Breast epithelium (tissue), 4 donors: ENCODE data around the gene MTARC2. TPM values are rescaled to one million over a fixed set of nuclear protein-coding genes. Genes with fewer than 3 reads are reported as not detected.
A peak's percentile ranks its signal among the peaks of the same experiment; 100 is the strongest.

Experiments used
- DNase-seq, 2 donors: peaks; one replicate each; pipeline ENCODE4 v3.0.0-alpha.2; 2019; ENCODE audit warnings: low spot score in 2 of 2
- H3K27ac ChIP-seq, 2 donors: fragments of 200-600 bp; sonication (generic) in 1 of 2; one replicate each; pipeline ENCODE4 v1.5.1; 2016 to 2019; ENCODE audit warnings: mild to moderate bottlenecking in 1 of 2
- H3K27me3 ChIP-seq, 2 donors: fragments of 200-600 bp; sonication (generic) in 1 of 2; one replicate each; pipeline versions ENCODE4 v1.5.1 to v1.6.0; 2017 to 2019; ENCODE audit warnings: control low read depth in 1 of 2, mild to moderate bottlenecking in 1 of 2
- H3K36me3 ChIP-seq: fragments of 200-600 bp; one replicate; pipeline ENCODE4 v1.5.1; 2019
- H3K4me1 ChIP-seq, 2 donors: fragments of 200-600 bp; sonication (generic); one replicate each; pipeline ENCODE4 v1.5.1; 2016 to 2019; ENCODE audit warnings: control low read depth in 1 of 2
- H3K4me3 ChIP-seq, 3 donors: fragments of 200-600 bp; sonication (generic); 1 replicate in 2 of 3; 2 replicates in 1 of 3; pipeline ENCODE4 v1.5.1; 2016 to 2019; ENCODE audit warnings: mild to moderate bottlenecking in 3 of 3, moderate library complexity in 2 of 3
- H3K9me3 ChIP-seq, 2 donors: fragments of 200-600 bp; sonication (generic) in 1 of 2; one replicate each; pipeline ENCODE4 v1.5.1; 2016 to 2019; ENCODE audit warnings: control low read depth in 1 of 2
- CTCF ChIP-seq, 3 donors: fragments of 450-650 bp; IDR thresholded peaks; one replicate each; pipeline ENCODE4 v1.5.1; 2016 to 2017; ENCODE audit warnings: antibody characterized with exemption in 3 of 3, mild to moderate bottlenecking in 3 of 3, moderate library complexity in 3 of 3
- POLR2A ChIP-seq: fragments of 450-650 bp; IDR thresholded peaks from one replicate; pipeline ENCODE4 v1.6.1; 2016; ENCODE audit warnings: antibody characterized with exemption, mild to moderate bottlenecking, moderate library complexity
- POLR2AphosphoS5 ChIP-seq, 3 donors: sonication (generic); formaldehyde crosslinking; IDR thresholded peaks; one replicate each; pipeline ENCODE4 v1.6.1; 2017; ENCODE audit warnings: antibody characterized with exemption in 3 of 3
- intact Hi-C: fragments of 100-400 bp; cut with DNase I; formaldehyde crosslinking; loops from one replicate; pipeline ENCODE4 v1.15.1; 2023; ENCODE audit warnings: low total_unique reads
- total RNA-seq, 3 donors: library from RNA; depleted of rRNA; stranded (reverse); fragments of >200 nt; gene quantifications; one replicate each; pipeline ENCODE4 v1.1.0, GENCODE V29; 2016

MTARC2 gene
- total RNA-seq, 3 donors from 2014 or later, result 11.7 to 18.4 (median 15.8) TPM

- Histone ChIP-seq H3K4me1 (no peaks in the 10 kb centered on the region), H3K4me3 (no peak overlapping the region), H3K36me3 (no peaks in the 10 kb centered on the region), H3K27me3 (no peaks in the 10 kb centered on the region), H3K27ac (no peak overlapping the region), H3K9me3 (no peaks in the 10 kb centered on the region)
- TF ChIP-seq CTCF (IDR thresholded peaks at IDR 0.05), result no peak
- intact Hi-C loops, result no loop called here
- DNase-seq, result no peak
Measured at GRCh38 chr1:220785166-220786056, 37.3 kb downstream of the MTARC2 start.

- TF ChIP-seq POLR2AphosphoS5 (IDR thresholded peaks at IDR 0.05) (no peak), CTCF (IDR thresholded peaks at IDR 0.05) (no peak), POLR2A (no peak)
- Histone ChIP-seq H3K36me3 (no peaks in the 10 kb centered on the region), H3K27ac (peak overlapping the region in 1 of 2 donors; percentile 58), H3K4me1 (no peaks in the 10 kb centered on the region), H3K27me3 (no peaks in the 10 kb centered on the region), H3K4me3 (peak overlapping the region; percentile 35 to 75 (median 67)), H3K9me3 (no peaks in the 10 kb centered on the region)
- intact Hi-C loops, result no loop called here
- DNase-seq, result no peak
Measured at GRCh38 chr1:220786057-220786336, 37.9 kb downstream of the MTARC2 start.

- DNase-seq, result no peak
- H3K4me1 ChIP-seq, result peaks cover 0 to under 1% of the 10 kb centered on the region in 2 donors
- peak within 1 kb of the TSS; percentile 35 to 75 (median 67) for H3K4me3 ChIP-seq
- peak within 1 kb of the TSS; percentile 1 to 58 for H3K27ac ChIP-seq
- TF ChIP-seq POLR2AphosphoS5 (IDR thresholded peaks at IDR 0.05) (no peak), CTCF (IDR thresholded peaks at IDR 0.05) (no peak)
- no peaks in the 10 kb centered on the region for H3K36me3 ChIP-seq
- no peaks in the 10 kb centered on the region for H3K9me3 ChIP-seq
- H3K27me3 ChIP-seq, result no peaks in the 10 kb centered on the region
- intact Hi-C loops, result no loop called here
Measured at GRCh38 chr1:220786337-220787068, 38.4 kb downstream of the MTARC2 start, which contains the start of gene MTARC1. MTARC1 (plus strand) TSS chr1:220786913; CDS start chr1:220786945, 32 bp downstream.

- intact Hi-C loops, result no loop called here
- Histone ChIP-seq H3K4me1 (peaks cover 0 to 3% of the 10 kb centered on the region in 2 donors), H3K36me3 (no peaks in the 10 kb centered on the region), H3K27me3 (no peaks in the 10 kb centered on the region), H3K4me3 (peak overlapping the region; percentile 35 to 75 (median 67)), H3K27ac (peak overlapping the region; percentile 1 to 58), H3K9me3 (no peaks in the 10 kb centered on the region)
- DNase-seq, result no peak
- TF ChIP-seq POLR2A, result no peak
- no peak for TF ChIP-seq CTCF (IDR thresholded peaks at IDR 0.05)
- no peak for TF ChIP-seq POLR2AphosphoS5 (IDR thresholded peaks at IDR 0.05)
Measured at GRCh38 chr1:220787069-220787619, 39.0 kb downstream of the MTARC2 start.

GRCh38 chr1:220788900-220789299 is 40.8 kb downstream of the MTARC2 start:
- DNase-seq, result no peak
- H3K27me3 ChIP-seq, result no peaks in the 10 kb centered on the region
- no peak overlapping the region for H3K27ac ChIP-seq
- H3K4me3 ChIP-seq, result no peak overlapping the region
- intact Hi-C loops, result no loop called here
- TF ChIP-seq POLR2A, result no peak
- no peak for TF ChIP-seq POLR2AphosphoS5 (IDR thresholded peaks at IDR 0.05)
- no peak for TF ChIP-seq CTCF (IDR thresholded peaks at IDR 0.05)
- H3K9me3 ChIP-seq, result no peaks in the 10 kb centered on the region
- H3K4me1 ChIP-seq, result peaks cover 0 to 3% of the 10 kb centered on the region in 2 donors
- no peaks in the 10 kb centered on the region for H3K36me3 ChIP-seq
